Measurements from ENCODE around the gene AKAP1. TPM values are rescaled to one million over a fixed set of nuclear protein-coding genes. Genes with fewer than 3 reads are reported as not detected.

Gene AKAP1
- total RNA-seq, 1 donor from 2014 or later: 28.6 TPM

DNA sequence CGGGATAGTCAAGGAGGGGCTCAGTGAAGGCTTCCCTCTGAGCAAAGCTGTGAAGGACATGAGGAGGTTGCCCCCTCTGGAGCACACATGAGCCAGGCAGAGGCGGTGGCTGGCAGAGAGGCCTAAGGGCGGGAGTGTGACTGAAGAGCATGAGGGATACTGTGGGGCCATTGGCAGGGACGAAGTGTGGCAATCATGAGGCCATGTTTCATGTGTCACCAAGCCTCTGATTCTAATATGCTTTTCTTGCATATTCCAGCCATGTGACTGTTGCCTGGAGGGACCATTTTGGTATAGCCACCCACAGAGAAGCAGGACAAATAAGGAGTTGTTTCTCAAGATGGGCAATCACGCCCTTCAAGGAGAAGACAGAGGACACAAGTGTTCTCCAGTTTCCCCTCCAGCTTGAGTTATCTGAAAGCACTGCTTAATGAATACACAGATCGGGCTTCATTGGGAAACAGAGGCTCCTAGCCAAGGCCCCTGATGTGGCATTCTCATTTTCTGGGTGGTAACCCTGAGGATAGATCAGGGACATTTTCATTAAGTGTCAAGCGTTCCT is 68.0 kb downstream of the AKAP1 start:
- H3K27me3 ChIP-seq (ENCODE audit: control insufficient read depth, insufficient read depth, low read length): peaks cover 2% of the 10 kb centered on the region
- H3K36me3 ChIP-seq (ENCODE audit: control insufficient read depth, insufficient read depth, low read length): no peaks in the 10 kb centered on the region
- TF ChIP-seq, protein P1, sequence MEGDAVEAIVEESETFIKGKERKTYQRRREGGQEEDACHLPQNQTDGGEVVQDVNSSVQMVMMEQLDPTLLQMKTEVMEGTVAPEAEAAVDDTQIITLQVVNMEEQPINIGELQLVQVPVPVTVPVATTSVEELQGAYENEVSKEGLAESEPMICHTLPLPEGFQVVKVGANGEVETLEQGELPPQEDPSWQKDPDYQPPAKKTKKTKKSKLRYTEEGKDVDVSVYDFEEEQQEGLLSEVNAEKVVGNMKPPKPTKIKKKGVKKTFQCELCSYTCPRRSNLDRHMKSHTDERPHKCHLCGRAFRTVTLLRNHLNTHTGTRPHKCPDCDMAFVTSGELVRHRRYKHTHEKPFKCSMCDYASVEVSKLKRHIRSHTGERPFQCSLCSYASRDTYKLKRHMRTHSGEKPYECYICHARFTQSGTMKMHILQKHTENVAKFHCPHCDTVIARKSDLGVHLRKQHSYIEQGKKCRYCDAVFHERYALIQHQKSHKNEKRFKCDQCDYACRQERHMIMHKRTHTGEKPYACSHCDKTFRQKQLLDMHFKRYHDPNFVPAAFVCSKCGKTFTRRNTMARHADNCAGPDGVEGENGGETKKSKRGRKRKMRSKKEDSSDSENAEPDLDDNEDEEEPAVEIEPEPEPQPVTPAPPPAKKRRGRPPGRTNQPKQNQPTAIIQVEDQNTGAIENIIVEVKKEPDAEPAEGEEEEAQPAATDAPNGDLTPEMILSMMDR (IDR thresholded peaks at IDR 0.05; ENCODE audit: insufficient read depth, low read length, poor library complexity, severe bottlenecking): no peak
- no peak overlapping the region for H3K4me3 ChIP-seq (ENCODE audit: low read depth, low read length)
- DNase-seq (ENCODE audit: low read depth): no peak

DNA sequence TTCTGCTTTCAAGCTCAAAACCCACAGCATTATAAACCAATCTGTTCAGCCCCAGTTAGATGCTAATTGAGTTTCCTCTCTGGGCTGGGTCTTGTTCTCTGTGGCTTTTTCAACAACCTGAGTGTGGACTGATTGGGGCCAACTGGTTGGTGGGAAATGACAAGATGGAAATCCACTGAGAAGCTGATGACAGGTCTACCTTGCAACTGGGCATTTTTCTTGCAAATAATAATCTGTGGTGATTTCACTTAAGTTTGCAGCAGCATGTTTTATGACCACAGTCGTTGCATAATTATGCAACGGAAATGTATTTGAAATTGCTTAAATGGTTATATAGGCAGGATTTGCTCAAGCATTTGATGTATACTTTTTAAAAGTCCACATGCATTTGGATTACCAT is 69.9 kb downstream of the AKAP1 start:
- no peak overlapping the region for H3K4me3 ChIP-seq (ENCODE audit: low read depth, low read length)
- TF ChIP-seq, protein P1 (IDR thresholded peaks at IDR 0.05; ENCODE audit: insufficient read depth, low read length, poor library complexity, severe bottlenecking): no peak
- no peak for DNase-seq (ENCODE audit: low read depth)

DNA sequence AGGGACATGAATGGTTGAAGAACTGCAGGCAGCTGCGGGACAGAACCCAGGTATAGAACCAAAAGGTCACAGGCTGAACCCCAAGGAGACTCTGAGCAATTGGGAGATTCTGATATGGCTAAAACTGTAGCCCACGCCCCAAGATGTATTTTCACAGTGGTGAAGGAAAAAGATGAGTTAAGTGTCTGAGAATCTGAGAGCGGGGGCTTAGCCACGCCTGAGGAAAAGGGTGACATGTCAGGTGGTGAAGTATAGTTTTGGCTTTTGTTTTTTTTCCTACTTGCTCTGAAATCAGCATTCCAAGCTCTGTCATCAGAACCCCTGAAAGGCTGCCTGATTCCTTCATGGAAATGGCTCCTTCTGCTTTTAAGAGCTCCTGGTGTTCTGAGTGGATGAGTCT is 73.3 kb downstream of the AKAP1 start:
- Histone ChIP-seq H3K27me3 (ENCODE audit: control insufficient read depth, insufficient read depth, low read length) (no peaks in the 10 kb centered on the region), H3K4me3 (ENCODE audit: low read depth, low read length) (no peak overlapping the region), H3K36me3 (ENCODE audit: control insufficient read depth, insufficient read depth, low read length) (no peaks in the 10 kb centered on the region)
- TF ChIP-seq, protein P1 (IDR thresholded peaks at IDR 0.05; ENCODE audit: insufficient read depth, low read length, poor library complexity, severe bottlenecking): no peak
- no peak for DNase-seq (ENCODE audit: low read depth)

More for the DNA sequence above, 69.9 kb downstream of the AKAP1 start:
- H3K27me3 ChIP-seq (ENCODE audit: control insufficient read depth, insufficient read depth, low read length): peaks cover 2% of the 10 kb centered on the region
- H3K36me3 ChIP-seq (ENCODE audit: control insufficient read depth, insufficient read depth, low read length): no peaks in the 10 kb centered on the region

DNA sequence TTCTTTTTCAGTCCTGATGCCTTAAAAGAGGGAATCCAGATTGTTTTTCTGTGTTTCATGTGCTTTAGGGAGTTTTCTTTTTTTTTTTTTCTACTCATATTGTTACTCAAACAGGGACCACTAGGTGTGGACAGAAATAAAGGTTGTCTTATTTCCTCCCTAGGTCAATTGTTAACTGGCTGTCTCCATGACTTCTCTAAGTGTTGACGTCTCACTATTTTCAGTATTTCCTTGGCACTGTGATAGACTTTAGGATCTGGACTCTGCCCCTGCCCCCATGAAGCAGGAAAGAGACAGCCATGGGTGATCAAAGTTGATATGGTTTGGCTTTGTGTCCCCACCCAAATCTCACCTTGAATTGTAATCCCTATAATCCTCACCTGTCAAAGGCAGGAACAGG is 73.7 kb downstream of the AKAP1 start:
- TF ChIP-seq, protein P1 (IDR thresholded peaks at IDR 0.05; ENCODE audit: insufficient read depth, low read length, poor library complexity, severe bottlenecking): no peak
- Histone ChIP-seq H3K36me3 (ENCODE audit: control insufficient read depth, insufficient read depth, low read length) (no peaks in the 10 kb centered on the region), H3K27me3 (ENCODE audit: control insufficient read depth, insufficient read depth, low read length) (no peaks in the 10 kb centered on the region), H3K4me3 (ENCODE audit: low read depth, low read length) (no peak overlapping the region)
- DNase-seq (ENCODE audit: low read depth): no peak

DNA sequence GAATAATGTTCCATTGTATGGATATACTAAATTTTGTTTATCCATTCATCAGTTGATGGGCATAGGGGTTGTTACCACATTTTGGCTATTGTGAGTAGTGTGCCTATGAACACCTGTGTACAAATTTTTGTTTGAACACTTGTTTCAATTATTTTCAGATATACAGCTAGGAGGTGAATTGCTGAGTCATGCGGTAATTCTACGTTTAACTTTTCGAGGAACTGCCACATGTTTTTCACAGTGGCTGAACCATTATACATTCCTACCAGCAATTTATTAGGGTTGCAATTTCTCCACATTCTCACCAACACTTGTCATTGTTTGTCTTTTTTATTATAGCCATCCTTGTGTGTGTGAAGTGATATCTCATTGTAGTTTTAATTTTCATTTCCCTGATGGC is 75.6 kb downstream of the AKAP1 start:
- no peak for DNase-seq (ENCODE audit: low read depth)
- TF ChIP-seq, protein P1 (IDR thresholded peaks at IDR 0.05; ENCODE audit: insufficient read depth, low read length, poor library complexity, severe bottlenecking): no peak
- H3K27me3 ChIP-seq (ENCODE audit: control insufficient read depth, insufficient read depth, low read length): no peaks in the 10 kb centered on the region

DNA sequence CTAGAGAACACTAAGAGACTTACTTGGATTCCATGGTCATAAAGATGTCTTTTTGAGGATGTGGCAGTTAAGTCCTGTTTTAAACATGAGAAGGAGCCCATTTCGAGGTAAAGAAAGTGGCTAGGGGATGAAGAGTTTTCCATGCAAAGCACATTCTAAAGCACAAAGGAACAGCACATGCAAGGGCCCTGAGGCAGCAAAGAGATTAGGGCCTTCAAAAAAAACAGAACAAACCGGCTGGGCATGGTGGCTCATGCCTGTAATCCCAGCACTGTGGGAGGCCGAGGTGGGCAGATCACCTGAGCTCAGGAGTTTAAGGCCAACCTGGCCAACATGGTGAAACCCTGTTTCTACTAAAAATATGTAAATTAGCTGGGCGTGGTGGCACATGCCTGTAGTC is 79.8 kb downstream of the AKAP1 start:
- H3K4me3 ChIP-seq (ENCODE audit: low read depth, low read length): no peak overlapping the region
- TF ChIP-seq, protein P1 (IDR thresholded peaks at IDR 0.05; ENCODE audit: insufficient read depth, low read length, poor library complexity, severe bottlenecking): no peak
- H3K36me3 ChIP-seq (ENCODE audit: control insufficient read depth, insufficient read depth, low read length): no peaks in the 10 kb centered on the region
- no peaks in the 10 kb centered on the region for H3K27me3 ChIP-seq (ENCODE audit: control insufficient read depth, insufficient read depth, low read length)
- no peak for DNase-seq (ENCODE audit: low read depth)

More for the DNA sequence above, 75.6 kb downstream of the AKAP1 start:
- H3K36me3 ChIP-seq (ENCODE audit: control insufficient read depth, insufficient read depth, low read length): no peaks in the 10 kb centered on the region
- no peak overlapping the region for H3K4me3 ChIP-seq (ENCODE audit: low read depth, low read length)
